A549 (cell line): ENCODE results near the gene ZNF280A. TPM values are rescaled to one million over a fixed set of nuclear protein-coding genes. Genes with fewer than 3 reads are reported as not detected.

Experiments
- ATAC-seq, 2 experiments: fragments of 200-7000 bp in 1 of 2; fragments of >200 bp in 1 of 2; cut with Nextera tagmentation in 1 of 2; cut with Tn5 transposase in 1 of 2; 3 replicates each; pipeline versions ENCODE4 v1.8.0 to v1.9.1; 2018 to 2020; ENCODE audit warnings: mild to moderate bottlenecking in 1 of 2, moderate library complexity in 1 of 2
- CTCF ChIA-PET: fragments of 300-600 bp; sonication (Branson Sonifier 250); formaldehyde crosslinking; extraction: SDS; loops from one replicate; lab custom pipeline; 2021; ENCODE audit warnings: antibody characterized with exemption, inconsistent platforms; lab: Yijun Ruan, JAX
- POLR2A ChIA-PET: fragments of 350-600 bp; formaldehyde crosslinking; extraction: SDS; loops from one replicate; lab custom pipeline; 2021; ENCODE audit warnings: antibody characterized with exemption, inconsistent platforms; lab: Yijun Ruan, JAX
- DNase-seq, 2 experiments: peaks; one replicate each; pipeline versions ENCODE4 v3.0.0 to v3.0.0-alpha.2; 2011 to 2016; ENCODE audit warnings: low read depth in 1 of 2, low spot score in 1 of 2
- FAIRE-seq: peaks from 2 replicates; lab custom pipeline; 2011; peaks lifted over from hg19 to GRCh38; lab: Jason Lieb, UNC
- H3K27ac ChIP-seq, 2 experiments: fragments of >200 bp; sonication (Bioruptor Twin); formaldehyde crosslinking; 3 replicates each; pipeline ENCODE4 v1.5.1; 2016 to 2017
- H3K4me1 ChIP-seq: fragments of >200 bp; sonication (Bioruptor Twin); formaldehyde crosslinking; 3 replicates; pipeline ENCODE4 v1.6.1; 2016
- H3K4me2 ChIP-seq: fragments of >200 bp; sonication (Bioruptor Twin); formaldehyde crosslinking; 3 replicates; pipeline ENCODE4 v1.6.1; 2016
- H3K4me3 ChIP-seq: fragments of >200 bp; sonication (Bioruptor Twin); formaldehyde crosslinking; 3 replicates; pipeline ENCODE4 v1.5.1; 2016
- H3K9me3 ChIP-seq: fragments of >200 bp; sonication (Bioruptor Twin); formaldehyde crosslinking; 3 replicates; pipeline ENCODE4 v1.6.1; 2016
- ATOH8 ChIP-seq: fragments of 250-450 bp; sonication (Bioruptor Pico); IDR thresholded peaks from 2 replicates; pipeline ENCODE4 v1.5.0; 2020; ENCODE audit warnings: low read depth, mild to moderate bottlenecking, moderate library complexity
- BCL3 ChIP-seq: fragments of >200 bp; sonication (Bioruptor Twin); formaldehyde crosslinking; IDR thresholded peaks from 3 replicates; pipeline ENCODE4 v1.6.1; 2016
- CBX2 ChIP-seq: fragments of 200-600 bp; sonication (generic); IDR thresholded peaks from 2 replicates; pipeline ENCODE4 v1.6.1; 2016; ENCODE audit warnings: low read depth, mild to moderate bottlenecking, borderline replicate concordance
- CBX8 ChIP-seq: fragments of 200-600 bp; sonication (generic); IDR thresholded peaks from 2 replicates; pipeline ENCODE4 v1.6.1; 2016
- CHD2 ChIP-seq: fragments of 150-350 bp; IDR thresholded peaks from 2 replicates; pipeline ENCODE4 v1.6.1; 2014; ENCODE audit warnings: low read length; ENCODE audit not compliant: partially characterized antibody
- EHF ChIP-seq: fragments of 250-450 bp; sonication (Bioruptor Pico); IDR thresholded peaks from 2 replicates; pipeline ENCODE4 v1.5.0; 2020; ENCODE audit warnings: mild to moderate bottlenecking
- FOSL2 ChIP-seq, 2 experiments: fragments of 450-650 bp in 1 of 2; fragments of >200 bp in 1 of 2; sonication (Bioruptor Twin) in 1 of 2; formaldehyde crosslinking; IDR thresholded peaks; 2 replicates each; pipeline versions ENCODE4 v1.5.0 to v1.6.1; 2016 to 2020; ENCODE audit warnings: mild to moderate bottlenecking in 1 of 2, moderate library complexity in 1 of 2
- FOXS1 ChIP-seq: fragments of 250-450 bp; sonication (Bioruptor Pico); IDR thresholded peaks from 2 replicates; pipeline ENCODE4 v1.5.0; 2020; ENCODE audit warnings: mild to moderate bottlenecking, moderate library complexity
- HES2 ChIP-seq: fragments of >200 bp; sonication (Bioruptor Twin); formaldehyde crosslinking; IDR thresholded peaks from 2 replicates; pipeline ENCODE4 v1.6.1; 2016
- HOXA7 ChIP-seq: fragments of 250-450 bp; sonication (Bioruptor Pico); IDR thresholded peaks from 2 replicates; pipeline ENCODE4 v1.5.0; 2020; ENCODE audit warnings: mild to moderate bottlenecking, moderate library complexity
- HOXB13 ChIP-seq: fragments of 250-450 bp; sonication (Bioruptor Pico); IDR thresholded peaks from 2 replicates; pipeline ENCODE4 v1.5.0; 2020; ENCODE audit warnings: low read depth, mild to moderate bottlenecking, moderate library complexity
- JUNB ChIP-seq: fragments of >200 bp; sonication (Bioruptor Twin); formaldehyde crosslinking; IDR thresholded peaks from 2 replicates; pipeline ENCODE4 v1.6.1; 2016
- KDM1A ChIP-seq: fragments of 200-600 bp; sonication (generic); IDR thresholded peaks from 2 replicates; pipeline ENCODE4 v1.6.1; 2016; ENCODE audit warnings: low read depth, mild to moderate bottlenecking
- KDM5A ChIP-seq: fragments of 200-600 bp; sonication (generic); IDR thresholded peaks from 2 replicates; pipeline ENCODE4 v1.6.1; 2016; ENCODE audit warnings: antibody characterized with exemption, mild to moderate bottlenecking
- MAFK ChIP-seq: fragments of 450-650 bp; IDR thresholded peaks from 2 replicates; pipeline ENCODE4 v1.6.1; 2014; ENCODE audit not compliant: partially characterized antibody
- MAZ ChIP-seq: fragments of 150-350 bp; IDR thresholded peaks from 2 replicates; pipeline ENCODE4 v1.6.1; 2014; ENCODE audit warnings: antibody characterized with exemption, low read depth, low read length, borderline replicate concordance
- PBX3 ChIP-seq: IDR thresholded peaks from 2 replicates; pipeline ENCODE4 v1.6.1; 2012
- PHF8 ChIP-seq: fragments of 200-600 bp; sonication (generic); IDR thresholded peaks from 2 replicates; pipeline ENCODE4 v1.6.1; 2016; ENCODE audit warnings: low read depth, mild to moderate bottlenecking, antibody characterized with exemption, moderate library complexity, borderline replicate concordance
- RAD21 ChIP-seq, 2 experiments: fragments of >200 bp in 1 of 2; sonication (Bioruptor Twin) in 1 of 2; formaldehyde crosslinking in 1 of 2; IDR thresholded peaks in 1 of 2; conservative IDR thresholded peaks in 1 of 2; 2 replicates in 1 of 2; 3 replicates in 1 of 2; pipeline ENCODE4 v1.6.1; 2012 to 2018; ENCODE audit warnings: inconsistent platforms in 1 of 2
- RARB ChIP-seq: fragments of 250-450 bp; sonication (Bioruptor Pico); IDR thresholded peaks from 2 replicates; pipeline ENCODE4 v1.8.0; 2021; ENCODE audit warnings: mild to moderate bottlenecking, moderate library complexity
- RFX5 ChIP-seq: fragments of 450-650 bp; IDR thresholded peaks from 2 replicates; pipeline ENCODE4 v1.7.1; 2014; ENCODE audit warnings: antibody characterized with exemption, mild to moderate bottlenecking, moderate library complexity
- SREBF2 ChIP-seq: fragments of 450-650 bp; IDR thresholded peaks from 2 replicates; pipeline ENCODE4 v1.6.1; 2014; ENCODE audit warnings: mild to moderate bottlenecking, moderate library complexity
- TP53 ChIP-seq: fragments of 250-450 bp; sonication (Bioruptor Pico); IDR thresholded peaks from 2 replicates; pipeline ENCODE4 v1.5.0; 2021; ENCODE audit warnings: mild to moderate bottlenecking, moderate library complexity
- USF2 ChIP-seq: fragments of 450-650 bp; IDR thresholded peaks from 2 replicates; pipeline ENCODE4 v1.6.1; 2014; ENCODE audit warnings: antibody characterized with exemption
- WGBS: methylation state at CpG from one replicate; pipeline ENCODE4 v1.1.6; 2017; ENCODE audit errors: missing lambda C conversion rate; 5-methylcytosine and 5-hydroxymethylcytosine counted together
- polyA plus RNA-seq, 4 experiments: library from polyadenylated mRNA; depleted of rRNA in 3 of 4; stranded (reverse); fragments of >200 nt; fragmentation: RNase III in 1 of 4; extraction: RNeasy Plus Mini Kit Qiagen cat#74134 plus additional on column Dnase treatment in 1 of 4; gene quantifications; 2 replicates in 3 of 4; 3 replicates in 1 of 4; pipeline ENCODE4 v1.2.3, GENCODE V29; 2011 to 2017

Gene ZNF280A
- polyA plus RNA-seq, 2 of the 4 experiments (the other 2 are of a cell fraction): 2.0 to 3.0 TPM

GRCh38 chr22:22528780-22529179, 8.7 kb upstream of the ZNF280A start:
- ChIA-PET POLR2A (no interaction called here), CTCF (interaction anchor here (0.8 kb wide), 1 partner anchor 62 kb away, joined by 4 read pairs; no protein-coding TSS in a partner anchor)
- no peak for FAIRE-seq
- no peaks in the 10 kb centered on the region for H3K4me1 ChIP-seq
- no peak overlapping the region for H3K4me3 ChIP-seq
- no peaks in the 10 kb centered on the region for H3K9me3 ChIP-seq
- WGBS: no CpG with 5 or more reads among the region's 2 CpGs
- no peak overlapping the region for H3K27ac ChIP-seq
- TF ChIP-seq ATOH8 (CRISPR knock-in tag) (no peak), FOSL2 (IDR thresholded peaks at IDR 0.05) (no peak), FOSL2 (CRISPR knock-in tag; IDR thresholded peaks at IDR 0.05) (no peak), EHF (CRISPR knock-in tag) (no peak), TP53 (CRISPR knock-in tag) (no peak), RARB (CRISPR knock-in tag) (no peak), CBX2 (no peak), KDM5A (no peak), JUNB (no peak), CHD2 (no peak), KDM1A (no peak)
- ATAC-seq: no peak
- DNase-seq: no peak
- H3K4me2 ChIP-seq: no peak overlapping the region

- no peak for DNase-seq
- no peaks in the 10 kb centered on the region for H3K4me1 ChIP-seq
- POLR2A ChIA-PET: no interaction called here
- H3K4me3 ChIP-seq: no peak overlapping the region
- no peak for TF ChIP-seq BCL3
- TF ChIP-seq HOXA7: no peak
- TF ChIP-seq PHF8: no peak
- no peak for TF ChIP-seq HOXB13
- TF ChIP-seq RAD21 (conservative IDR thresholded peaks at IDR 0.05 in 1 of 2, IDR thresholded peaks at IDR 0.05 in 1 of 2): no peak
- no peak for FAIRE-seq
- no peaks in the 10 kb centered on the region for H3K9me3 ChIP-seq
- no peak overlapping the region for H3K4me2 ChIP-seq
- ATAC-seq: no peak
- no peak overlapping the region for H3K27ac ChIP-seq
- CTCF ChIA-PET: interaction anchor here (0.9 kb wide), 1 partner anchor 32 kb away, joined by 3 read pairs; no protein-coding TSS in a partner anchor
- 55% methylated on average over 5 of the region's 5 CpGs for WGBS
Measured at GRCh38 chr22:22527312-22527711, 7.2 kb upstream of the ZNF280A start.

- WGBS: 55% methylated on average over 4 of the region's 4 CpGs
- Histone ChIP-seq H3K9me3 (no peaks in the 10 kb centered on the region), H3K4me3 (no peak overlapping the region), H3K4me1 (no peaks in the 10 kb centered on the region), H3K4me2 (no peak overlapping the region), H3K27ac (no peak overlapping the region)
- TF ChIP-seq MAFK (peak; percentile 68), HES2 (no peak)
- DNase-seq: no peak
- no peak for ATAC-seq
- no peak for FAIRE-seq
- ChIA-PET POLR2A (no interaction called here), CTCF (interaction anchor here (0.9 kb wide), 1 partner anchor 33 kb away, joined by 3 read pairs; no protein-coding TSS in a partner anchor)
Measured at GRCh38 chr22:22526125-22526912, 6.2 kb upstream of the ZNF280A start.

- ChIA-PET CTCF (no interaction called here), POLR2A (no interaction called here)
- ATAC-seq (no peak), DNase-seq (no peak), FAIRE-seq (no peak)
- H3K4me1 ChIP-seq: peaks cover 9% of the 10 kb centered on the region; the same call in 2 of the 3 replicates
- no peak overlapping the region for H3K4me2 ChIP-seq
- WGBS: 74% methylated on average over 6 of the region's 6 CpGs
- TF ChIP-seq FOXS1 (CRISPR knock-in tag): no peak
- TF ChIP-seq RFX5: no peak
- no peak for TF ChIP-seq FOSL2 (IDR thresholded peaks at IDR 0.05)
- TF ChIP-seq FOSL2 (CRISPR knock-in tag; IDR thresholded peaks at IDR 0.05): no peak
- no peak for TF ChIP-seq PBX3
- no peak for TF ChIP-seq CBX8
- no peak for TF ChIP-seq MAZ
- TF ChIP-seq BCL3: no peak
- no peak for TF ChIP-seq SREBF2
- TF ChIP-seq USF2: no peak
- no peak for TF ChIP-seq EHF (CRISPR knock-in tag)
- TF ChIP-seq RAD21 (conservative IDR thresholded peaks at IDR 0.05 in 1 of 2, IDR thresholded peaks at IDR 0.05 in 1 of 2): no peak
- no peak for TF ChIP-seq HOXA7
- H3K9me3 ChIP-seq: no peaks in the 10 kb centered on the region
- H3K27ac ChIP-seq: no peak overlapping the region
- H3K4me3 ChIP-seq: no peak overlapping the region
Measured at GRCh38 chr22:22523494-22523893, 3.4 kb upstream of the ZNF280A start.
